DMS 273 (cell line): ENCODE measurements around the gene SPATA22.
A peak's percentile ranks its signal among the peaks of the same experiment; 100 is the strongest.
"Not testable (repeated sequence)": the region's sequence is repeated elsewhere in the genome, so short reads cannot be mapped to it uniquely, and the experiment has no call there.

ENCODE experiments used
- DNase-seq: peaks from one replicate; lab custom pipeline; 2025; ENCODE audit not compliant: unreplicated experiment; lab: John Stamatoyannopoulos, UW

Gene SPATA22

DNA sequence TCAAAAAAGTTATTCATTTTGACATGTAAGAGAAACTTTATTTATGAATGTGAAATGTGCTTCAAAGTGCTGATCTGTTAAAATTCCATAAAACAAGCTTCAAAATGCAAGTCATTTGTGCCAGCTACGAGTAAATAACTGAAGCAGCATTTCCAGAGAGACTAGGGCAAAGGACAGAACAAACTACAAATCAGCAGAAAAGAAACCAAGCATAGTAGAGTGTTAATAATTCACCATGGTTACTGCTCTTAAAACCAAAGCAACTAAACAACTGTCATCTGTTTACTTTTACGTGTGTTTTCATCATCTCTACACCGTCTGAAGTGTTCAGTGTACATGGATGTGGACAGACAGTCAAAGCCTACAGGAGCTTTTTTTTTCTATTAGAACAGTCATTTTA lies 2.6 kb upstream of the SPATA22 start:
- DNase-seq, result no peak

DNA sequence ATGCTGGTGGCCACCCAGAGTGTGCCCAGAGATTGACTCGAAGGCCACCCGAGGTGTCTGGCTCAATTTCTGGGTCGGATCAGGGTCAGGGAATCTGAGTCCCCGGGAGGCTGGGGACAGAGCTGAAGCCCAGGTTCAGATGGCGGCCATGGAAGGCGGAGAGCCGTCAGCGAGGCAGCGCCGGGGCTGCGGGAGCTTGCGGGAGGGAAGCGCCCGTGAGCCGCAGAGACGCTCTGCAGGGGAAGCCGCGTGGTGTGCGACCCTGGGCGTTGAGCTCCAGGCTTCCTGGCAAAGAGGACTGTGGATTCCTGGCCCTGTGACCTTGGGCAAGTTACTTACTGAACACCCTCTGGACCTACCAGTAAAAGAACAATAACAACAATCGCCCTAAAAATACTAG lies 518 bp upstream of the SPATA22 start:
- no peak for DNase-seq

DNA sequence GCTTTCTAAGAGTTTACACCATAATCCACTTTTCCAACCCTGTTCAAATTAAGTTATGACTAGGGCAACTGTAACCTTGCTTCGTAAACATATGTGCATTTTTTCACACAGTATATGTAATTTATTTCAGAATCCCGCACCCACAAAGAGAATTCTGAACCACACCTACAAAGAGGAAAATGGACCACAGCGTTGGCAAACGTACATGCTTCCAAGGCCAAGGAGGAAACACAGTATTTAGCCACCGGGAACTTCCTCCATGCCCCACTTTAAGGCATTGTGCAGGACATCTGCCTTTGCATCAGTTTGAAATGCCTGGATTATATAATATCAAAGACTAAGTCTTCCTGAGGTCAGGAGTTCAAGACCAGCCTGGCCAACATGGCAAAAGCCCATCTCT lies 2.1 kb downstream of the SPATA22 start:
- DNase-seq, result no peak

DNA sequence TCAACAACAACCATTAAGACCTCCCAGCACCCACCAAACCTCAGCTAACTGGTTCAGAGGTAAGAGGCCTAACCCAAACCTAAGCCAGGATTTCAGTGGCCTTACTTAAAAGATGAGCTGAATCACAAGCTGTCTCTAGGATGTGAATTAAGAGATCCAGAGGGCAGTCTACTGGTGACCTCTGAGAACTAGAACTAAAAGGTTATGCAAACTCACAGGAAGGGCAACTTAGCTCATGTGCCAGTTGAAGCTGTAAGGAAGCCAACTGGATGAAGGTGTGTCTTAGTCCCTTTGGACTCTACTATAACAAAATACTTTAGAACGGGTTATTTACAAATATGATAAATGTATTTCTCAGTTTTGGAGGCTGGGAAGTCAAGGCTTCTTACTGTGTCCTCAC lies 5.3 kb downstream of the SPATA22 start:
- not testable (repeated sequence) for DNase-seq

DNA sequence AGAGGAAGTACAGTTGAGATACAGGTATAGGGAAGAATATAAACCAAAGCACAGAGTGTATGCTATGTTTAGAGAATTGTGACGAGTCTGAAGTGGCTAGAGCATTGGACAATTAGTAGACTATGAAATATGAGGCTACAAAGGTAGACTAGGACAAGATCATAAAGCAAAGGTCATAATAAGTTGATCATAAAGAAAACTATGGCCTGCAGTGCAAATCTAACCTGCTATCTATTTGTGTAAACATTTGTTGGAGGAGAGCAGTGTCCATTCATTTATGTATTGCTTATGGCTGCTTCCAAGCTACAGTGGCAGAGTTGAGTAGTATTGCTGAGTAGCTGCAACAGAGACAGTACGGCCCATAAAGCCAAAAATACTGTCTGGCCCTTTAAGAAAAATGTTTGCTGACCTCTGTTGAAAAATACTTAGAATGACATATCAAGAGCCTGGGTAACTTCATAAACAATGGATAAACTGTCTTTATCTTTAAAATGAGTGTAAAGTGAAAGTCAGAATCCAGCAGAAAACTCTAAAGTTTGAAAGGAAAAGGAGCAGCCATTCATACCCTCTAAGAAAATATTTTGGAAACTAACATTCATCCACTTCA lies 23.5 kb downstream of the SPATA22 start:
- no peak for DNase-seq

DNA sequence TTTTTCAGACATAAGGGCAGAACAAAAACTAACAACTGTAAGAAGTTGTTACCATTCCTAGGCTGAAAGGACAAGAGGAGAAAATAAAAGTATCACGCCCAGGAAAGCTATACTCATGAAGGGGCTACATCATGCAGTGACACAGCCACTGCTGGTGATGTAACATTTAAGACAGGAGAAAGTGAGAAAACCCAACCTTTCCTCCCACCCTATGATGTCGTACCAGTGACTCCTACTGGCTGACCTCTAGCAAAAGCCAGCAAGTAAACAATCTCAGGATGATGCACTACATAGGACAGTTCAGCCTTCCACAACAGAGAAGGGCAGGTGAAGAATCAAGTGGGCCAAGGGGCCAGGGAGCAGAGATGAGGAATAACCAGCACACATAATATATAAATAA lies 24.0 kb downstream of the SPATA22 start:
- peak; percentile 5 for DNase-seq

DNA sequence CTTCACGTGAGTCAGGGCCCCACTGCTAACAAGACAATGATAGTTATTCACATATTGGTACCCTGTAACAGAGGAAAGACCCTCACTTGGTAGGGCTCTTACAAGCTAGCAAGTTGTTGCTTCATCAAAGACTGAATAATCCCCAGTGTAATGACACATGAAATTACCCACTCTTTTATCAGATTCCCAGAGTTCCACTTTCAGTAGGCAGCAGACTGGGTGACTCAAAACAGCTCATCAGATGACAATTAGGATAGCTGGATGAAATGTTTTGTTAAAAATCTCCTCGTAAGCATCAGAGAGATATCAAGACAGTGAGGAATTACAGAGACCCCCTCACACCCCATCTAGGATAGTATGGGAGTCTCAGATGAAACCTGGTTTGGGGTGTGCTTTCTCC lies 31.2 kb downstream of the SPATA22 start:
- no peak for DNase-seq

DNA sequence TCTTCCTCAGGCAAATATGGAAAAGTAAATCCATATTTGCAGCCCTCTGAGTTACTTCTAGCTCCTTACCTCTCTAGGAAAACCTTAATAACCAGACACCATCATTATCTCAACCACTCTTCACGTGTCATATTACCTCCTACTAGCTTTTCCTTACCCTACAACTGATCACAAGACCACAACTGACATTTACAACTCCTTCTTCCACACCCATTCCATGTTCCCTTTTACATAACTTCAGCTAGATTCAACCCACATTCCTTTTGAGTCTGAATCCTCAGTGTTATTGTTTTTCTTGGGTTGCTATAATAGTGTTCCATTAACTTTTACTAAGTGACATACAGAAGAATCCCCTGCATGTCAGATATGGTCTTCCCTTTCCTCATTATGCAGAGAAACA lies 33.3 kb downstream of the SPATA22 start:
- no peak for DNase-seq

DNA sequence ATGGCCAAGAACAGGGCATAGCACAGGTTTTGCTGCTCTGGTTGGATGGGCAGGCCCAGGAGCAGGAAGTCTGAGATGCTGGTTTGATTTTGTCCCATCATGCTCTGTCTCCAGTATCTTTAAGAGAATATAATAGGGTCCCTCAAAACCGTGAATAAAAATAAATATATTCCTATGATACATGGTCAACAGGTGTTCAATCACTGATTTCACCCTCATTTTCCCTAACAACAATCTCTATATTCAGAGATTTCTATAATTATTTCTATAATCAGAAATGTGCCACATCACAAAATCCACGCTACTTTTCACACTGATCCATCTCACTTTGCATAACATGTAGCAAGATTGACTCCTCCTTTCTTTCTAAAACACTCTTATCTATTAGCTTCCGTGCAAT lies 37.9 kb downstream of the SPATA22 start, which contains the start of gene OR1E2:
TSS of gene OR1E2 (minus strand) at position 101 of the 400 bp plus-strand sequence. CDS start at position 101, 0 bp downstream.
- DNase-seq, result no peak

DNA sequence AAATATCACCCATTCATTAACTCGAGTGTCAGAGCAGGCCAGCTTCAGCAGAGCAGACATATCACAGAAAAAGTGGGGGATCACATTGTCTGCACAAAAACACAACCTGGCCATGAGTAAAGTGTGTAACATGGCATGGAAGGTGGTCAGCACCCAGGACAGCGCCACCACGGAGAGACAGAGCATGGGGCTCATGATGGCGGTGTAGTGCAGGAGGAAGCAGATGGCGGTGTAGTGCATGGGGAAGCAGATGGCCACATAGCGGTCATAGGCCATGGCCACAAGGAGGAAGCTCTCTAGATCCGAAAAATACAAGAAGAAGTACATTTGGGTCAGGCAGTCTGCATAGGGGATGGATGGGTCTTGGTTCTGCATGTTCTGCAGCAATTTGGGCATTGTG lies 38.4 kb downstream of the SPATA22 start:
- DNase-seq, result peak; percentile 1

DNA sequence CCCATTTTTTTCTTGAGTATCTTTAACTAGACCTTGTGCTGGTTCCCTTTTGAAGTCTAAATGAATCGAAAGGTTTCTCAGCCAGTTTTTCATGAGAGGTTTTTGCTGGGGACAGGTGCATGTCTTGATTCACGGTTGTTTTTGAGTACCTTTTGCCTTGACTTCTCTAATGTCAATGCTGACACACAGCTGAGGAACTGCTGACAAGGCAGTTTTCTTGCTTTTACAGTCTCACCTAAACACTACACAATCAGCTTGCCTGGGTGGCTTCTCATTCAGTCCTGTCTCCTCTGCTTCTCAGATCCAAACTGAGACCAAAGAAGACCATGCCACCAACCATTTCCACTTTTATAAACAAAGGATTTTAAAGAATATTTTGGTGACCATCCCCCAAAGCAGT lies 53.4 kb downstream of the SPATA22 start:
- no peak for DNase-seq

DNA sequence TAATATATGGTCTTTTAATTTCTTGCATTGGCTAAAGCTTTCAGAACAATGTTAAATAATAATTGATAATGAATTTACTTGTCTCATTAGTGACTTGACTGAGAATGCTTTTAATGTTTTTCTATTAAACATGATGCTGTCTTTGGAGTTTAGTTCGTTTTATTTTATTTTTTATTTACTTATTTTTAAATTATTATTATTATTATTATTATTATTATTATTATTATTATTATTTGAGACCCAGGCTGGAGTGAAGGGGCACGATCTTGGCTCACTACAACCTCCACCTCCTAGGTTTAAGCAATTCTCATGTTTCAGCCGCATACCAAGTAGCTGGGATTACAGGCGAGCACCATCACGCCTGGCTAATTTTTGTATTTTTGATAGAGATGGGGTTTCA lies 56.0 kb downstream of the SPATA22 start:
- DNase-seq, result no peak

DNA sequence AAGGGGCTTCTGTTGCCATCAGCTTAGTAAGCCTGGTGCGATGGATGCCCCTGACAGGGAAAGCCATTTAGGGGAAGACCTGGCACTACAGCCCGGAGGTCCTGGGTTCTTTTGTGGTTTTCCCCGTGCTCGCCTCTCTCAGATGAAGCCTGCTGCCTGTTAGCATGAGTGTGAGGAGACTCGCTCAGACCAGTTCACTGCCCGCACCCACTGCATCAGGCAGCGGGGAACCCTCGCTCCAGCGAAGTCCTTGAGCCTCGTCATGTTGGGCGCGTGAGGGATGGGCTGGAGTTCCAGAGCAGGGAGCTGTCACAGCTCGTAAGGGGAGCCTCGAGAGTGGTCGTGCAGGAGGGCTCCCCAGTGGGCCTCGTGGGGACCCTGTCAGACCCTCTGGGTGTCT lies 59.4 kb downstream of the SPATA22 start:
- DNase-seq, result not testable (repeated sequence)

DNA sequence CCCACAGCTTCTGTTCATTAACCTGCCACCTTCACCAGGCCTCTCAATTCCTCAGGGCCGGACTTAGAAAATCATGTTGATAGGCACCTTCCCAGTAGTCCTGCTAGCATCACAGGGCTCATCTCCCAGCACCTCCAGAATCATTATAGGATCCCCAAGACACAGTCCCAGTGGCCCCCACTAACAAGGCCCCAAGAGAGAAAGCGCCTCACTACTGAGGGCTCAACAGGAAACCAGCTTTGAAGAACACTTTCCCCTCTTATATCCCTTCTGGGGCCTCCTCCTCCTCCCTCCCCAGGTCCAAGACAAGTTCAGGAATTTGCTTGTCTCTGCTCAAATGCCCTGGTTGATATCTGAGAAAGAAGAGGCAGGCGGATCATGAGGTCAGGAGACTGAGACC lies 60.5 kb downstream of the SPATA22 start, which contains the start of gene OR3A3:
TSS of gene OR3A3 (plus strand) at position 301 of the 400 bp plus-strand sequence.
- no peak for DNase-seq

DNA sequence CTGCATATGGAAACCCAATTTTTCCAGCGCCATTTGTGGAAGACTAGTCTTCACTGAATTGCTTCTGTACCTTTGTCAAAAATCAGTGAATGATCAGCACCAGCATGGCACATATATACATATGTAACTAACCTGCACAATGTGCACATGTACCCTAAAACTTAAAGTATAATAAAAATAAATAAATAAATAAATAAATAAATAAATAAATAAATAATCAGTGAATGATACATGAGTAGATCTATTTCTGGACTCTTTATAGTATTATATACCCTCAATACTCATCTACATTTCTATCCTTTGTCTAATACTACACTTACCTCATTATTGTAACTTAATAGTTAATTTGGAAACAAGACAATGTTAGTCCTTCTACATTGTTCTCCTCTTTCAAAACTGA lies 67.8 kb downstream of the SPATA22 start:
- DNase-seq, result not testable (repeated sequence)

DNA sequence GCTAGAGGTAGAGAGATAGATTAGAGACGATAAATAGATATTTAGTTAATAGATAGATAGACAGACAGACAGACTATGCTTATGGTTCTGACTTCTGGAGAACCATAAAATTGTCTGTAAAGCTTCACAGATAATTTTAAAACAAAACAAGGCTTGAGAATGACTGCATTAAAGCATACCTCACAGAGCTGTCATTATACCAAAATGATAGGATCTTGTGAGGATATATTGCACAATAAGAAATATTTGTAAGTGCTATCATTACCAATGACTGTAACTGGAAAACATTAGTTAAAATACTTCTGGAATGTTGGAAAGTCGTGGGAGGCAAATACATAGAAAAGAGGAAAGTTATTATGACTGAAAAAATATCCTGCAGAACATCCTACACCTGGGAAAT lies 69.8 kb downstream of the SPATA22 start:
- DNase-seq, result no peak

DNA sequence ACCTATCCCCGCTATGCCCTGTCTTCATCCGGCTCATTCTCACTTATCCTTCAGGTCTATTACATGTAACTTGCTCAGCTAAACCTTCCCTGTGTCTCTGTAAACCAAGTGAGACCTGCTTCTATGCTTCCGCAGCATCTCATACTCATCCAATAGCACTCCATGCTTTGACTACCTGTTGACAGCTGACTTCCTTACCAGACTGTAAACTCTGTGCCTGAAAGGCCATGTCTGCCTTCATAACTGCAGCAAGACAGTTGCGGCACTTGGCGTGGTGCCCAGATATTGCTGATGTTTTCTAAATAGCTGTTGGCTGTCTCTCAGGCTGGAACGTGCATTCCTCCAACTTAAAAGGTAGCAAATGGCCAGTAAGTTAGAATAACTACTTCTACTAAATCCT lies 71.6 kb downstream of the SPATA22 start:
- no peak for DNase-seq

DNA sequence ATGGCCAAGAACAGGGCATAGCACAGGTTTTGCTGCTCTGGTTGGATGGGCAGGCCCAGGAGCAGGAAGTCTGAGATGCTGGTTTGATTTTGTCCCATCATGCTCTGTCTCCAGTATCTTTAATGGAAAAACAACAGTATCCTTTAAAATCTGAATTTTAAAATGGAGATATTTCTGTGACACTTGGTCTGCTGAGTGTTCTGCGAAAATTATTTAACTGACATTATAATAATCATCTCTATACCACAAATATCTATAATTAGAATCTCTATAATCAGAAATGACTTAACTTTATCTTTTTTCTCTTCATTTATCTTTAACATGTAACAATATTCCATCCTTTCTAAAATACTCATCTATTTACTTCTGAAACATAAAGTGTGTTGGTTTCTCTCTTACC lies 73.3 kb downstream of the SPATA22 start, which contains the start of gene OR1E1:
TSS of gene OR1E1 (minus strand) at position 101 of the 400 bp plus-strand sequence. CDS start at position 101, 0 bp downstream.
- DNase-seq, result no peak

DNA sequence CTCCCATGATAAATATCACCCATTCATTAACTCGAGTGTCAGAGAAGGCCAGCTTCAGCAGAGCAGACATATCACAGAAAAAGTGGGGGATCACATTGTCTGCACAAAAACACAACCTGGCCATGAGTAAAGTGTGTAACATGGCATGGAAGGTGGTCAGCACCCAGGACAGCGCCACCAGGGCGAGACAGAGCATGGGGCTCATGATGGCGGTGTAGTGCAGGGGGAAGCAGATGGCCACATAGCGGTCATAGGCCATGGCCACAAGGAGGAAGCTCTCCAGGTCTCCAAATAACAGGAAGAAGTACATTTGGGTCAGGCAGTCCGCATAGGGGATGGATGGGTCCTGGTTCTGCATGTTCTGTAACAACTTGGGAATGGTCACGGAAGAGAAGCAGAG lies 73.8 kb downstream of the SPATA22 start:
- DNase-seq, result not testable (repeated sequence)
